Testis (tissue), 2 donors: ENCODE results near the gene TMEM219.

Experiments used
- CTCF ChIP-seq, 3 experiments: fragments of 450-650 bp in 2 of 3; fragments of 200-600 bp in 1 of 3; sonication (generic) in 1 of 3; IDR thresholded peaks; one replicate each; pipeline ENCODE4 v1.5.1; 2016 to 2019; ENCODE audit warnings: antibody characterized with exemption in 3 of 3, mild to moderate bottlenecking in 2 of 3, moderate library complexity in 1 of 3
- POLR2A ChIP-seq: fragments of 450-650 bp; IDR thresholded peaks from one replicate; pipeline ENCODE4 v1.6.1; 2017; ENCODE audit warnings: antibody characterized with exemption, mild to moderate bottlenecking, moderate library complexity

GRCh38 chr16:30017277-30017656 lies 55.4 kb downstream of the TMEM219 start:
- TF ChIP-seq CTCF (IDR thresholded peaks at IDR 0.05), result no peak
- no peak for TF ChIP-seq POLR2A
